Measurements from ENCODE around the gene ZNF597.

DNA sequence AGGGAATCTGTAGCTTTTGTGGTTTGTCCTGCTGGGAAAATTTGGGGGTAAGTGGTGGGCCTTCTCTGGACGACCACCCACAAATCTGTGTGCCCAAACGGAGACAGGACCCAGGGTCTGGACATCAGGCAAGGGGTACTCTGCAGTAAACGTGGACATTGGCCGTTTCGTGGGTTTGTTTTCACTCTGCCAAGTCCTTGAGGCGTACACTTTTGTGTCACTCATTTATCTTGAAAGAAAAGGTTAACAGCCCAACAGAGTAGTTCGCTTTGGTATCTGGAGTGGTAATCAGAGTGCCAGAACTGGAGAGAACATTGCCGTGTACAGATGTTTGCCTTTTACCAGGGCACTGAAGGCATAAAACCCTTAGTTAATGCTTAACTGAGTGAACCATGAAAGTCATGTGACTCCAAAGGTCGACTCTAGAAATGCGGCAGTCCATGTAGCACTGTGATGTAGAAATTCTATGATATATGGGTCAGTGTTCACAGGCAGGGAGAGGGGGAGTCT, 15.6 kb upstream of the ZNF597 start:
- no peak for TF ChIP-seq RARB (CRISPR knock-in tag; IDR thresholded peaks at IDR 0.05)
- TF ChIP-seq, protein P1, sequence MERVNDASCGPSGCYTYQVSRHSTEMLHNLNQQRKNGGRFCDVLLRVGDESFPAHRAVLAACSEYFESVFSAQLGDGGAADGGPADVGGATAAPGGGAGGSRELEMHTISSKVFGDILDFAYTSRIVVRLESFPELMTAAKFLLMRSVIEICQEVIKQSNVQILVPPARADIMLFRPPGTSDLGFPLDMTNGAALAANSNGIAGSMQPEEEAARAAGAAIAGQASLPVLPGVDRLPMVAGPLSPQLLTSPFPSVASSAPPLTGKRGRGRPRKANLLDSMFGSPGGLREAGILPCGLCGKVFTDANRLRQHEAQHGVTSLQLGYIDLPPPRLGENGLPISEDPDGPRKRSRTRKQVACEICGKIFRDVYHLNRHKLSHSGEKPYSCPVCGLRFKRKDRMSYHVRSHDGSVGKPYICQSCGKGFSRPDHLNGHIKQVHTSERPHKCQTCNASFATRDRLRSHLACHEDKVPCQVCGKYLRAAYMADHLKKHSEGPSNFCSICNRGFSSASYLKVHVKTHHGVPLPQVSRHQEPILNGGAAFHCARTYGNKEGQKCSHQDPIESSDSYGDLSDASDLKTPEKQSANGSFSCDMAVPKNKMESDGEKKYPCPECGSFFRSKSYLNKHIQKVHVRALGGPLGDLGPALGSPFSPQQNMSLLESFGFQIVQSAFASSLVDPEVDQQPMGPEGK (CRISPR knock-in tag; IDR thresholded peaks at IDR 0.05; ENCODE audit: borderline replicate concordance): no peak
- TF ChIP-seq ARNTL (CRISPR knock-in tag; IDR thresholded peaks at IDR 0.05; ENCODE audit: borderline replicate concordance, low read depth): no peak
- no peak for TF ChIP-seq ZNF565 (CRISPR knock-in tag; conservative IDR thresholded peaks at IDR 0.05; ENCODE audit: low read depth)
- TF ChIP-seq SNAI2 (CRISPR knock-in tag; IDR thresholded peaks at IDR 0.05): no peak
- no peak for TF ChIP-seq ZNF8 (CRISPR knock-in tag; IDR thresholded peaks at IDR 0.05)
- TF ChIP-seq ZC3H10 (CRISPR knock-in tag; IDR thresholded peaks at IDR 0.05): no peak
- no peak for TF ChIP-seq BACH2 (CRISPR knock-in tag; IDR thresholded peaks at IDR 0.05; ENCODE audit: borderline replicate concordance)
- TF ChIP-seq ZFP30 (CRISPR knock-in tag; IDR thresholded peaks at IDR 0.05): no peak
- TF ChIP-seq TCF4 (CRISPR knock-in tag; IDR thresholded peaks at IDR 0.05; ENCODE audit: borderline replicate concordance): no peak
- TF ChIP-seq, protein P2, sequence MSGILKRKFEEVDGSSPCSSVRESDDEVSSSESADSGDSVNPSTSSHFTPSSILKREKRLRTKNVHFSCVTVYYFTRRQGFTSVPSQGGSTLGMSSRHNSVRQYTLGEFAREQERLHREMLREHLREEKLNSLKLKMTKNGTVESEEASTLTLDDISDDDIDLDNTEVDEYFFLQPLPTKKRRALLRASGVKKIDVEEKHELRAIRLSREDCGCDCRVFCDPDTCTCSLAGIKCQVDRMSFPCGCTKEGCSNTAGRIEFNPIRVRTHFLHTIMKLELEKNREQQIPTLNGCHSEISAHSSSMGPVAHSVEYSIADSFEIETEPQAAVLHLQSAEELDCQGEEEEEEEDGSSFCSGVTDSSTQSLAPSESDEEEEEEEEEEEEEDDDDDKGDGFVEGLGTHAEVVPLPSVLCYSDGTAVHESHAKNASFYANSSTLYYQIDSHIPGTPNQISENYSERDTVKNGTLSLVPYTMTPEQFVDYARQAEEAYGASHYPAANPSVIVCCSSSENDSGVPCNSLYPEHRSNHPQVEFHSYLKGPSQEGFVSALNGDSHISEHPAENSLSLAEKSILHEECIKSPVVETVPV (CRISPR knock-in tag; IDR thresholded peaks at IDR 0.05): no peak
- no peak for TF ChIP-seq OSR1 (CRISPR knock-in tag; IDR thresholded peaks at IDR 0.05)
- TF ChIP-seq, protein P3, sequence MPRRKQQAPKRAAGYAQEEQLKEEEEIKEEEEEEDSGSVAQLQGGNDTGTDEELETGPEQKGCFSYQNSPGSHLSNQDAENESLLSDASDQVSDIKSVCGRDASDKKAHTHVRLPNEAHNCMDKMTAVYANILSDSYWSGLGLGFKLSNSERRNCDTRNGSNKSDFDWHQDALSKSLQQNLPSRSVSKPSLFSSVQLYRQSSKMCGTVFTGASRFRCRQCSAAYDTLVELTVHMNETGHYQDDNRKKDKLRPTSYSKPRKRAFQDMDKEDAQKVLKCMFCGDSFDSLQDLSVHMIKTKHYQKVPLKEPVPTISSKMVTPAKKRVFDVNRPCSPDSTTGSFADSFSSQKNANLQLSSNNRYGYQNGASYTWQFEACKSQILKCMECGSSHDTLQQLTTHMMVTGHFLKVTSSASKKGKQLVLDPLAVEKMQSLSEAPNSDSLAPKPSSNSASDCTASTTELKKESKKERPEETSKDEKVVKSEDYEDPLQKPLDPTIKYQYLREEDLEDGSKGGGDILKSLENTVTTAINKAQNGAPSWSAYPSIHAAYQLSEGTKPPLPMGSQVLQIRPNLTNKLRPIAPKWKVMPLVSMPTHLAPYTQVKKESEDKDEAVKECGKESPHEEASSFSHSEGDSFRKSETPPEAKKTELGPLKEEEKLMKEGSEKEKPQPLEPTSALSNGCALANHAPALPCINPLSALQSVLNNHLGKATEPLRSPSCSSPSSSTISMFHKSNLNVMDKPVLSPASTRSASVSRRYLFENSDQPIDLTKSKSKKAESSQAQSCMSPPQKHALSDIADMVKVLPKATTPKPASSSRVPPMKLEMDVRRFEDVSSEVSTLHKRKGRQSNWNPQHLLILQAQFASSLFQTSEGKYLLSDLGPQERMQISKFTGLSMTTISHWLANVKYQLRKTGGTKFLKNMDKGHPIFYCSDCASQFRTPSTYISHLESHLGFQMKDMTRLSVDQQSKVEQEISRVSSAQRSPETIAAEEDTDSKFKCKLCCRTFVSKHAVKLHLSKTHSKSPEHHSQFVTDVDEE (CRISPR knock-in tag; IDR thresholded peaks at IDR 0.05): no peak
- no peak for TF ChIP-seq GLIS3 (CRISPR knock-in tag; IDR thresholded peaks at IDR 0.05)

All from SK-N-SH treated with all-trans-retinoic acid at 6 μM for 48 hours (cell line).